PC-9 (cell line): ENCODE results near the gene TMEM266.

Experiments
- CTCF ChIP-seq: fragments of 200-600 bp; sonication (generic); conservative IDR thresholded peaks from 2 replicates; pipeline ENCODE4 v1.6.1; 2017; ENCODE audit warnings: mixed run types, antibody characterized with exemption, mild to moderate bottlenecking, moderate library complexity
- EZH2 ChIP-seq: fragments of 200-600 bp; sonication (generic); IDR thresholded peaks from 2 replicates; pipeline ENCODE4 v1.8.0; 2017; ENCODE audit warnings: antibody characterized with exemption, low read depth

GRCh38 chr15:76233921-76234320 lies 174.1 kb downstream of the TMEM266 start:
- TF ChIP-seq EZH2 (no peak), CTCF (no peak)
